HG03175 (cell line): Measurements from ENCODE around the gene SIRT3.
A peak's percentile ranks its signal among the peaks of the same experiment; 100 is the strongest.
"Not testable (repeated sequence)": the region's sequence is repeated elsewhere in the genome, so short reads cannot be mapped to it uniquely, and the experiment has no call there.

Source experiments
- ATAC-seq: cut with Tn5 transposase; IDR thresholded peaks from one replicate; pipeline ENCODE4 v1.9.1; 2021; ENCODE audit warnings: mild to moderate bottlenecking, moderate library complexity; ENCODE audit not compliant: unreplicated experiment

SIRT3 gene

GRCh38 chr11:204587-205109 lies 31.5 kb downstream of the SIRT3 start:
- ATAC-seq: no peak

DNA sequence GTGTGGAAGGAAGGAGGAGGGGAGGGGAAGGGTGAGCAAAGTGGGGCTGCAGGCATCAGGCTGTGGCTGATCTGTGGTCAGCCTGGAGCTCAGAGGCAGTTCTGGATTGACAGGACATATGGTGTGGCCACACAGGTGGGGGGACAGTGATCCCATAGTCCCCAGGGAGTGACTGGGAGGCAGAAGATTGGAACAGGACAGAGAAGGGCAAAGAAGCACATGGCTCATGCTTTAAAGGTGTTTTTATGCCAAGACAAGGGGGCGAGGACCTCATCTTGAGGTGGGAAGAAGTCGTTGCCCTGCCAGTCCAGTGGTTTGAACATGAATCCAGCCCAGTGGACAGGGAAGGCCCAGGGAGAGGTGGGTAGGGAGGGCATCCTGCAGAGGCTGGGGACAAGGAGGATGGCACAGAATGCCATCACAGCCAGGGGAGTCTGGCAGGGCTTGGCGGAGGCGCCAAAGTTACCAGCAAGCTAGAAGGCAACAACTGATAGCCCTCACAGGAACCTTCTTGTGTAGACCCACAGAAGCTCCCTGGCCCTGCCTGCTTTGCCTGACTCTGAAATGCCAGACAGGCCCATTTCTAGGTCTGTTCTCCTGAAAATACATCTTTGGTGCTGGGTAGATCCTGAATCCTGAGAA lies 32.1 kb downstream of the SIRT3 start:
- no peak for ATAC-seq

DNA sequence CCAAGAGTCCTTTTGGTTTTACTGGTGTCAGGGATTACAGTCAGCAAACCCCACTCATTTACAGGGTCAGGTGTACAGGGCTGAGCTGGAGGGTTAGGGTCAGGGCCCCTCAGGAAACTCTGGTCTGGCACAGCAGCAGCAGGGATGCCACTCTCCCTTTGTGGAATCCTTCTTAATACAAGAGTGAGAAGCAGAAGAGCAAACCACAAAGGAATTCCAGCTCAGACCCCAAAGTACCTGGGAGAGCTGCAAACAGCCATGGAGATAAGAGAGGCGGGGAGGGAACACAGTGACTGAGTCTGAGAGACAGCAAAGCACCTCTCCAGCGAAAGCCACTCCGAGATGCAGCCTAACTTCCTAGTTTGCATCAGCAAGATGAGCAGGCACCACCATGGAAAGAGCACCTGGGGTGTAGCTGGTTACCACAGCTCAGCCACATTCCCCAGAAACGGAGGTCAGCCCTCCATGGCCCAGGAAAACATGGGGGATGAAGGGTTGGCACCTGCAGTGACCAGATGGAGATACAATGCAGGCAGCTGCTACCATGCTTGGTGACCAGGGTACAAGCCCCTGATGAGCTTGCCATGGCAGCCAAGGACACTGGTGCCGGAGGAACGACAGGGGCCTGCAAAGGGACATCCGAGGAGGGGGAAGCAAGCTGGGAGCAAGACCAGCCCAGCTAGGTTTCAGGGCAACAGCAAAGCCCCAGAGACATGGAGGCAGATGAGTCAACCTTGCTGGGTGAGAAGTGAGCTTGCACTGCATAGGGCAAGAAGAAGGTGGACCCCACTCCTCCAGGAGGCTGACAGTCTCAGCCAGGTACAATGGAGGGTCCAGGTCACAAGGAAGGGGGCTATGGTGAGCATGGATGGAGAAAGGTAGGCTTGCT lies 32.8 kb downstream of the SIRT3 start:
- no peak for ATAC-seq

DNA sequence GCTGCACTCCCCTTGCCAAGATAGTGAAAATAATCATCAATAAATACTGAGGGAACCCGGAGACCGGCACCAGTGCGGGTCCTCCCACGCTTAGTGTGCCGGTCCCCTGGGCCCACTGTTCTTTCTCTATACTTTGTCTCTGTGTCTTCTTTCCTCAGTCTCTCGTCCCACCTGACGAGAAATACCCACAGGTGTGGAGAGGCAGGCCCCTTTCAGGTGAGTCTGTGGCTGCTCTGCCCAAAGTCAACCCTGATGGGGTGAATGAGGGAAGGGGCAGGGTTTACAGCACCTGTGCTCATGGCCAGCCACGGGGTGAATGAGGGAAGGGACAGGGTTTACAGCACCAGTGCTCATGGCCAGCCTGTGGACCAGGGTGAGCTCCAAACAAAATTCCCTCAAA lies 33.7 kb downstream of the SIRT3 start:
- no peak for ATAC-seq

GRCh38 chr11:201966-202365 lies 34.2 kb downstream of the SIRT3 start:
- ATAC-seq: no peak

DNA sequence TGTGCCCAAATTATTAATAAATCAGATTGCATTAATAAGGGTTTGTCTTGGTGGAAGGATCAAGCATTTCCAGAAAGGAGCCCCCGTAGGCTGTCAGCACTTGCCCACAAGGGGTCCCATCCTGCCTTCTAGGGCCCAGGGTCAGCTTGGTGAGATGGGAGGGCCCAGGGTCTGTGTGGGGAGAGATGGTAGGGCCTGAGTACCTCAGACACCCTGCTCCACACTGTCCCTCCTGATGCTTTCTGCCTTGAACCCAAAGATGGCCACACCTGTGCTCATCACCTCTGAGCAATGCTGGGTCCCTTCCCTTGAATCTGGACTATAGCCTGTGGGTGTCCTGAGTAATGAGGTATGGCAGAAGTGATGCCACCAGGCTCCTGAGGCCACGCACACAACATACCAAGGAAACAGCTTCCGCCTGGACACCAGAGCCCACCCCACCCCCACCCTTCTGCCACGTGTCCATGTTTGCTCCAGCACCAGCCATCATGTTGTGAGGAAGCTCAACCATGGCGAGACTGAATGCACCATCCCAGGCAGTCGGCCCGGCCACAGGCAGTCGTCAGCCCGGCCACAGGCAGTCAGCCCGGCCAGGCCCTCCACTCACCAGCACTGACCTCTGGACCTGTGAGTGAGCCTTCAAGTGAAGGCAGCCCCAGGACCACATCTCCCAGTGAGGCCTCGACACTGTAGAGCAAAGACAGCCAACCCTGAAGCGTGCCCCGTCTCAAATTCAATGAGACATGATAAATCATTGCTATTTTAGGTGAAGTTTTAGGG lies 35.7 kb downstream of the SIRT3 start:
- no peak for ATAC-seq

GRCh38 chr11:199782-200181 lies 36.4 kb downstream of the SIRT3 start:
- no peak for ATAC-seq

GRCh38 chr11:199004-199581 lies 37.0 kb downstream of the SIRT3 start:
- no peak for ATAC-seq

DNA sequence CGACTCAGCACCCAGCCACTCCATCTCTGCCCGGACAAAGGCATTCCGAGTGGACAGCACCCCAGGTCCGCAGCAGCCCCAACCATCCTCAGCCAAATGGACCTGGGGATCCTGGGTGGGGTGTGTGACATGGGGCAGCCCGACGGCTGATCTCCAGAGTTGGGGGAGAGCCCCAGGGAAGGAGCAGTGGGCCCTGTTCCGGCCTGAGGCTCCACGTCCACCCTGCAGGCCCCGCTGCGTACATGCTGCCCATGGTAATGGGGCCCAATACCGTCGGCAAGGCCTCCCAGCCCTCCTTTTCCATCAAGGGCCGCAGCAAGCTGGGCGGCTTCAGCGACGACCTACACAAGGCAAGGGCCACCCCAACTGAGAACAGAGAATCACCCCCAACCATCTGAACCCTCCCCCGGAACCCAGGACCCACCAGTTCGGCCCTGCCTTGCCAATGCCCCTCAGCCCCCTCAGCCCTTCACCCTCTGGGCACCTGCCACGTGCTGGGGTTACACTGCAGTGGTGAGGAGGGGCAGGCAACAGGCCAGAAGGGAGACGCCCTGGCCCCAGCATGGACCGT lies 37.8 kb downstream of the SIRT3 start:
- ATAC-seq: no peak

DNA sequence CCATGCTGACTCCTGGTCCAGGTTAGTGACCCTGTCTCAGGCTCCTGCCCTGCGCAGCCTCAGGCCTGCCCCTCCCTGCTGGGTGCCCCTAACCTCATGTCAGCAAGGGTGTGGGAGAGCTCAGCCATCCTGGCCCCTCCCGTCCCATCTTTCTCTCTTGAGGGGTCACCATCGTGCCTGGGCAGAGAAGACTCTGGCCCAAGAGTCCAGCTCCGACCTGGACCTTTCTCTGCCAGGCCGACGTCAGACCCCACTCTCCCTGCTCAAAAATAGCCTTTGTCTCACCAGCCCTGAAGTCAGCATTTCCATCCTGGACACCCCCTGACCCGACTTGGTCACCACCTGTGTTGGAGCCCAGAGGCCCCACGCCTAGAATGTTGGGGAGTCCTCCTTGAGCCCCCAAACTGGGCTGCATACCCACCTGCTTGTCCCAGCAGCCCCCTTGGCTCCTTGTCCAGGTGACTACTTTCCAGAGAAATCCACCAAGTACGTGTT lies 38.4 kb downstream of the SIRT3 start:
- ATAC-seq: no peak

GRCh38 chr11:196786-197731 lies 39.1 kb downstream of the SIRT3 start:
- ATAC-seq: no peak

GRCh38 chr11:193481-193880 lies 42.7 kb downstream of the SIRT3 start:
- not testable (repeated sequence) for ATAC-seq

DNA sequence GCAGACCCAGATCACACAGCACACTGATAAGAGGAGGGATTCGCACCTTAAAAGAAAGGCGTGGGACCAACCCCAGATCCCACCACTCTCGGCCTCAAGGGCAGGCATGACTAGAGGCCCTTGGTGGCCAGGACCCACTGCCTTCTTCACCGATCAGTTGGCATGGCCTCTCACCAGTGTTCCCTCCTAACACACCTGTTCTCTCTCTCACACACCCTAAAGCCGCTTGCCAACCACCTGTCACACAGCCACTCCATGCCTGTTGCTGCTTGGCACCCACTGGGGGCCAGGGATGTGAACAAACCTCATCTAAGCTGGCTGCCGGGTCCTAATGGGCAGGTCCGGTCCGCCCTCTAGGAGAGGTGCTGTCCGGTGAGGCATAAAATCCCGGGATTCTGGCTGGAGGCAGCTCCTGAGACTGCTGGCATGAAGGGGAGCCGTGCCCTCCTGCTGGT lies 43.4 kb downstream of the SIRT3 start, which contains the start of gene SCGB1C1:
TSS of gene SCGB1C1 (plus strand) at position 405 of the 455 bp plus-strand sequence. CDS start at position 427, 22 bp downstream.
- ATAC-seq: not testable (repeated sequence)

DNA sequence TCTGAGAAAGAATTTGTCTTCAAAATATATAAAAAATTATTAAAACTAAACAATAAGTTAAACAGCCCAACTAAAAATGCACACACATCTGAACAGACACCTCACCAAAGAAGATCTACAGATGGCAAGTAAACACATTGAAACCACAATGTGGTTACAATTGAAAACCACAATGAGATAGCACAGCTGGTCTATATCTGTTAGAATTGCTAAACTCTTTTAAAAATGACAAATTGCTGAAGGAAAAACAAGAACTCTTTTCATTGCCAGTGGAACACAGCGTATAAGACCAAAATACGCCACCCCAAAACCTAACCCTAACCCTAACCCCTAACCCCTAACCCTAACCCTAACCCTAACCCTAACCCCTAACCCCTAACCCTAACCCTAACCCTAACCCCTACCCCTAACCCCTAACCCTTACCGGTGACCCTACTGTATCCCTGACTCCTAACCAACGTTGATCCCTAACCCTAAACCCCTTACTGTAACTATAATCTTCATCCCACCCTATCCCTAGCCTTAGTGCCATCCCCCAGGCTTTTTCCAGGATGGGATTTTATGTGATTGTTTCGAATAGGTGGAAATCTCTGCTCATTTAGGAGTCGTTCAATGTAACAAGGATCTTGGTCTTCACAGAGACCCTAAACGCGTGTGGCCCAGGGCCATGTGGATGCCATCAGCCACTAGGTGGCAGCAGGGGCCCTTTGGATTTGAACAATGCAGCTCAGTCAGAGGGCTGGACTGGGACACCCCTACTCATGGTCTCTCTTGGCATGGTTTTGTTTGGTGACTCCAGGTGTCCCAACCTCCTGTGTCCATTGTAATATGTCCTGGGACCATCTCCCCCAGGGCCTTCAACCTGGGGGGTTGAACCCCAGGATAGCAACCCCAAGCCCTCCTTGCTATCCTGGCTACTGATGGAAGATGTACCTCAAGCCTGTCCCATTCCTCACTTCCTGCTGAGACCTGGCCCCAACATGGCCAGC lies 44.4 kb downstream of the SIRT3 start:
- not testable (repeated sequence) for ATAC-seq

DNA sequence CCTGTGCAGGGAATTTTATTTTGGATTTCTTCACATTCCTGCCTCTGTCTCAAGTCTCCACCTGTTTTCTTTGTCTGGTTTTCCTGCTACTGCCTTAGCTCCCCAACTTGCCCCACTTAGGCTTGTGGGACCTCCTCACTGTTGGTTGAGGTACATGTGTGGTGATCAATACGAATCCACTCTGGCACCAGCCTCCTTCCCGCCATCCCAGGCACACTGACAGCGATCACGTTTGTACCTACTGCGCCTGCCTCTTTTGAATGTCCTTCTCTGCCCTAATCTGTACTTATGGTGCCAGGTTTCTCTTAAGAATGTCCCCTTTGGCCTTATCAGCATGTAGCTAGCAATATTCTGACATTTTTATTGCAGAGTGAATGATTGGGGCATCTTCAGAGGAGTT lies 45.6 kb downstream of the SIRT3 start:
- ATAC-seq: not testable (repeated sequence)

DNA sequence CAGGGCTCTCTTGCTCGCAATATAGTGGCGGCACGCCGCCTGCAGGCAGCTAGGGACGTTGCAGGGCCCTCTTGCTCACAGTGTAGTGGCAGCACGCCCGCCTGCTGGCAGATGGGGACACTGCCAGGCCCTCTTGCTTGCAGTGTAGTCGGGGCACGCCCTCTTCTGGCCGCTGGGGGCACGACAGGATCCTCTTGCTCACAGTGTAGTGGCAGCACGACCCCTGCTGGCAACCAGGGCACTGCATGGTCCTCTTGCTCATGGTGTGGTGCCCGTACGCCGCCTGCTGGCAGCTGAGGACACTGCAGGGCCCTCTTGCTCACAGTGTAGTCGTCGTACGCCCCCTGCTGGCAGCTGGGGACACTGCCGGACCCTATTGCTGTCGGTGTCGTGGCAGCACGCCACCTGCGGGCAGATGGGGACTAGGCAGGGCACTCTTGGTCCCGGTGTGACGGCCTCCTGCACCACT lies 46.3 kb downstream of the SIRT3 start:
- ATAC-seq: peak; percentile 83

- ATAC-seq: peak; percentile 2
These were observed 46.9 kb downstream of the SIRT3 start for GRCh38 chr11:189200-189783.
